GM06990 (cell line): Measurements from ENCODE around the gene CES3.

ENCODE experiments used
- DNase-seq: peaks from one replicate; pipeline ENCODE4 v3.0.0-alpha.2; 2011; ENCODE audit not compliant: insufficient read length; ENCODE audit errors: extremely low read depth
- H3K27me3 ChIP-seq: replicated peaks from 2 replicates; pipeline ENCODE4 v1.6.0; 2011; ENCODE audit warnings: low read length; ENCODE audit not compliant: control insufficient read depth, insufficient read depth
- H3K36me3 ChIP-seq: 2 replicates; pipeline ENCODE4 v1.5.1; 2011; ENCODE audit warnings: low read length; ENCODE audit not compliant: control insufficient read depth, insufficient read depth
- H3K4me3 ChIP-seq: replicated peaks from 2 replicates; pipeline ENCODE4 v1.5.1; 2011; ENCODE audit warnings: low read depth, mild to moderate bottlenecking, control low read depth, low read length
- CTCF ChIP-seq: IDR thresholded peaks from 2 replicates; pipeline ENCODE4 v1.5.1; 2011; ENCODE audit warnings: low read length, control low read depth, mild to moderate bottlenecking, inconsistent platforms; ENCODE audit not compliant: insufficient read depth, poor library complexity, severe bottlenecking

The CES3 gene

GRCh38 chr16:66976746-66977145 lies 15.7 kb downstream of the CES3 start:
- H3K4me3 ChIP-seq = no peak overlapping the region
- H3K27me3 ChIP-seq = no peaks in the 10 kb centered on the region
- no peak for TF ChIP-seq CTCF
- no peak for DNase-seq
- no peaks in the 10 kb centered on the region for H3K36me3 ChIP-seq

GRCh38 chr16:66977341-66978113 lies 16.5 kb downstream of the CES3 start:
- Histone ChIP-seq H3K36me3 (no peaks in the 10 kb centered on the region), H3K27me3 (no peaks in the 10 kb centered on the region), H3K4me3 (no peak overlapping the region)
- TF ChIP-seq CTCF = peak; percentile 88
- peak; percentile 63 for DNase-seq

GRCh38 chr16:66979011-66979717 lies 18.1 kb downstream of the CES3 start:
- H3K27me3 ChIP-seq = no peaks in the 10 kb centered on the region
- TF ChIP-seq CTCF = no peak
- no peak for DNase-seq
- no peaks in the 10 kb centered on the region for H3K36me3 ChIP-seq
- H3K4me3 ChIP-seq = no peak overlapping the region

- no peak for DNase-seq
- Histone ChIP-seq H3K27me3 (no peaks in the 10 kb centered on the region), H3K4me3 (no peak overlapping the region), H3K36me3 (no peaks in the 10 kb centered on the region)
- TF ChIP-seq CTCF = no peak
Measured at GRCh38 chr16:66983033-66983432, 22.0 kb downstream of the CES3 start.

GRCh38 chr16:66984892-66985311 lies 23.8 kb downstream of the CES3 start:
- TF ChIP-seq CTCF = no peak
- Histone ChIP-seq H3K4me3 (no peak overlapping the region), H3K27me3 (no peaks in the 10 kb centered on the region), H3K36me3 (no peaks in the 10 kb centered on the region)
- DNase-seq = no peak
